ENCODE measurements around the gene CNGB1.
"Not testable (repeated sequence)": the region's sequence is repeated elsewhere in the genome, so short reads cannot be mapped to it uniquely, and the experiment has no call there.

CNGB1 gene

GRCh38 chr16:57929250-57929649, 41.7 kb downstream of the CNGB1 start:
- H3K4me3 ChIP-seq (ENCODE audit: low read length): no peak overlapping the region
- H3K9me3 ChIP-seq (ENCODE audit: control insufficient read depth, low read length): no peaks in the 10 kb centered on the region
- no peak overlapping the region for H3K9ac ChIP-seq (ENCODE audit: low read length)
- no peaks in the 10 kb centered on the region for H3K27me3 ChIP-seq (ENCODE audit: control insufficient read depth, insufficient read depth, low read length)
- H3K4me1 ChIP-seq (ENCODE audit: control insufficient read depth, insufficient read depth, low read length): no peaks in the 10 kb centered on the region
- H3K36me3 ChIP-seq (ENCODE audit: control insufficient read depth, insufficient read depth, low read length): no peaks in the 10 kb centered on the region

GRCh38 chr16:57926041-57926440, 44.9 kb downstream of the CNGB1 start:
- Histone ChIP-seq H3K4me1 (ENCODE audit: control insufficient read depth, insufficient read depth, low read length) (no peaks in the 10 kb centered on the region), H3K9ac (ENCODE audit: low read length) (no peak overlapping the region), H3K4me3 (ENCODE audit: low read length) (no peak overlapping the region), H3K36me3 (ENCODE audit: control insufficient read depth, insufficient read depth, low read length) (no peaks in the 10 kb centered on the region), H3K9me3 (ENCODE audit: control insufficient read depth, low read length) (no peaks in the 10 kb centered on the region), H3K27me3 (ENCODE audit: control insufficient read depth, insufficient read depth, low read length) (no peaks in the 10 kb centered on the region)

GRCh38 chr16:57925310-57925709, 45.6 kb downstream of the CNGB1 start:
- no peaks in the 10 kb centered on the region for H3K27me3 ChIP-seq (ENCODE audit: control insufficient read depth, insufficient read depth, low read length)
- no peaks in the 10 kb centered on the region for H3K36me3 ChIP-seq (ENCODE audit: control insufficient read depth, insufficient read depth, low read length)
- H3K4me3 ChIP-seq (ENCODE audit: low read length): no peak overlapping the region
- no peaks in the 10 kb centered on the region for H3K9me3 ChIP-seq (ENCODE audit: control insufficient read depth, low read length)
- no peaks in the 10 kb centered on the region for H3K4me1 ChIP-seq (ENCODE audit: control insufficient read depth, insufficient read depth, low read length)
- H3K9ac ChIP-seq (ENCODE audit: low read length): no peak overlapping the region

GRCh38 chr16:57924514-57924913, 46.4 kb downstream of the CNGB1 start:
- no peak overlapping the region for H3K4me3 ChIP-seq (ENCODE audit: low read length)
- no peak overlapping the region for H3K9ac ChIP-seq (ENCODE audit: low read length)
- H3K9me3 ChIP-seq (ENCODE audit: control insufficient read depth, low read length): no peaks in the 10 kb centered on the region
- H3K36me3 ChIP-seq (ENCODE audit: control insufficient read depth, insufficient read depth, low read length): no peaks in the 10 kb centered on the region
- H3K27me3 ChIP-seq (ENCODE audit: control insufficient read depth, insufficient read depth, low read length): no peaks in the 10 kb centered on the region
- no peaks in the 10 kb centered on the region for H3K4me1 ChIP-seq (ENCODE audit: control insufficient read depth, insufficient read depth, low read length)

- Histone ChIP-seq H3K9ac (ENCODE audit: low read length) (no peak overlapping the region), H3K4me3 (ENCODE audit: low read length) (no peak overlapping the region), H3K9me3 (ENCODE audit: control insufficient read depth, low read length) (no peaks in the 10 kb centered on the region), H3K4me1 (ENCODE audit: control insufficient read depth, insufficient read depth, low read length) (no peaks in the 10 kb centered on the region), H3K36me3 (ENCODE audit: control insufficient read depth, insufficient read depth, low read length) (no peaks in the 10 kb centered on the region), H3K27me3 (ENCODE audit: control insufficient read depth, insufficient read depth, low read length) (no peaks in the 10 kb centered on the region)
Measured at GRCh38 chr16:57923841-57924240, 47.1 kb downstream of the CNGB1 start.

GRCh38 chr16:57923418-57923817, 47.5 kb downstream of the CNGB1 start:
- no peak overlapping the region for H3K4me3 ChIP-seq (ENCODE audit: low read length)
- H3K36me3 ChIP-seq (ENCODE audit: control insufficient read depth, insufficient read depth, low read length): no peaks in the 10 kb centered on the region
- no peaks in the 10 kb centered on the region for H3K9me3 ChIP-seq (ENCODE audit: control insufficient read depth, low read length)
- no peaks in the 10 kb centered on the region for H3K4me1 ChIP-seq (ENCODE audit: control insufficient read depth, insufficient read depth, low read length)
- H3K9ac ChIP-seq (ENCODE audit: low read length): no peak overlapping the region
- H3K27me3 ChIP-seq (ENCODE audit: control insufficient read depth, insufficient read depth, low read length): no peaks in the 10 kb centered on the region

- Histone ChIP-seq H3K4me1 (ENCODE audit: control insufficient read depth, insufficient read depth, low read length) (no peaks in the 10 kb centered on the region), H3K4me3 (ENCODE audit: low read length) (no peak overlapping the region), H3K9me3 (ENCODE audit: control insufficient read depth, low read length) (no peaks in the 10 kb centered on the region), H3K36me3 (ENCODE audit: control insufficient read depth, insufficient read depth, low read length) (no peaks in the 10 kb centered on the region), H3K27me3 (ENCODE audit: control insufficient read depth, insufficient read depth, low read length) (no peaks in the 10 kb centered on the region), H3K9ac (ENCODE audit: low read length) (no peak overlapping the region)
Measured at GRCh38 chr16:57920880-57921229, 50.1 kb downstream of the CNGB1 start.

- Histone ChIP-seq H3K27me3 (ENCODE audit: control insufficient read depth, insufficient read depth, low read length) (no peaks in the 10 kb centered on the region), H3K9ac (ENCODE audit: low read length) (no peak overlapping the region), H3K9me3 (ENCODE audit: control insufficient read depth, low read length) (no peaks in the 10 kb centered on the region), H3K36me3 (ENCODE audit: control insufficient read depth, insufficient read depth, low read length) (no peaks in the 10 kb centered on the region), H3K4me3 (ENCODE audit: low read length) (no peak overlapping the region), H3K4me1 (ENCODE audit: control insufficient read depth, insufficient read depth, low read length) (no peaks in the 10 kb centered on the region)
Measured at GRCh38 chr16:57920215-57920879, 50.6 kb downstream of the CNGB1 start.

- H3K9ac ChIP-seq (ENCODE audit: low read length): no peak overlapping the region
- no peak overlapping the region for H3K4me3 ChIP-seq (ENCODE audit: low read length)
- H3K4me1 ChIP-seq (ENCODE audit: control insufficient read depth, insufficient read depth, low read length): no peaks in the 10 kb centered on the region
- no peaks in the 10 kb centered on the region for H3K27me3 ChIP-seq (ENCODE audit: control insufficient read depth, insufficient read depth, low read length)
- no peaks in the 10 kb centered on the region for H3K36me3 ChIP-seq (ENCODE audit: control insufficient read depth, insufficient read depth, low read length)
- no peaks in the 10 kb centered on the region for H3K9me3 ChIP-seq (ENCODE audit: control insufficient read depth, low read length)
Measured at GRCh38 chr16:57918994-57919393, 51.9 kb downstream of the CNGB1 start.

GRCh38 chr16:57918444-57918843, 52.5 kb downstream of the CNGB1 start:
- H3K36me3 ChIP-seq (ENCODE audit: control insufficient read depth, insufficient read depth, low read length): no peaks in the 10 kb centered on the region
- H3K27me3 ChIP-seq (ENCODE audit: control insufficient read depth, insufficient read depth, low read length): no peaks in the 10 kb centered on the region
- no peak overlapping the region for H3K4me3 ChIP-seq (ENCODE audit: low read length)
- H3K9me3 ChIP-seq (ENCODE audit: control insufficient read depth, low read length): no peaks in the 10 kb centered on the region
- H3K4me1 ChIP-seq (ENCODE audit: control insufficient read depth, insufficient read depth, low read length): no peaks in the 10 kb centered on the region
- H3K9ac ChIP-seq (ENCODE audit: low read length): no peak overlapping the region

- H3K4me1 ChIP-seq (ENCODE audit: control insufficient read depth, insufficient read depth, low read length); H3K9me3 ChIP-seq (ENCODE audit: control insufficient read depth, low read length); H3K36me3 ChIP-seq (ENCODE audit: control insufficient read depth, insufficient read depth, low read length); H3K9ac ChIP-seq (ENCODE audit: low read length); H3K4me3 ChIP-seq (ENCODE audit: low read length); H3K27me3 ChIP-seq (ENCODE audit: control insufficient read depth, insufficient read depth, low read length): not testable (repeated sequence)
Measured at GRCh38 chr16:57917929-57918328, 53.0 kb downstream of the CNGB1 start.

GRCh38 chr16:57917489-57917888, 53.4 kb downstream of the CNGB1 start:
- not testable (repeated sequence) for H3K4me1 ChIP-seq (ENCODE audit: control insufficient read depth, insufficient read depth, low read length)

More at GRCh38 chr16:57917489-57917888, 53.4 kb downstream of the CNGB1 start:
- not testable (repeated sequence) for H3K27me3 ChIP-seq (ENCODE audit: control insufficient read depth, insufficient read depth, low read length); H3K36me3 ChIP-seq (ENCODE audit: control insufficient read depth, insufficient read depth, low read length); H3K9me3 ChIP-seq (ENCODE audit: control insufficient read depth, low read length); H3K4me3 ChIP-seq (ENCODE audit: low read length); H3K9ac ChIP-seq (ENCODE audit: low read length)

Measured in mucosa of stomach (tissue), 1 donor.